ENCODE results near the gene SNTB2. TPM values are rescaled to one million over a fixed set of nuclear protein-coding genes. Genes with fewer than 3 reads are reported as not detected.

The SNTB2 gene
- total and polyA plus RNA-seq, 2 donors (not counting 1 experiment from before 2014, with no cell fraction given) = 51.8 to 63.3 TPM

- Histone ChIP-seq H4K20me1 (ENCODE audit: control insufficient read depth, extremely low read depth, insufficient read depth, low read length) (no peaks in the 10 kb centered on the region), H3K27ac (ENCODE audit: insufficient read depth, low read length) (no peak overlapping the region), H3K79me2 (ENCODE audit: control insufficient read depth, insufficient read depth, low read length) (peaks cover 47% of the 10 kb centered on the region), H3K27me3 (ENCODE audit: control insufficient read depth, insufficient read depth, low read length) (no peaks in the 10 kb centered on the region), H3K4me2 (ENCODE audit: extremely low read depth, insufficient read depth, low read length) (no peak overlapping the region), H3K9ac (ENCODE audit: insufficient read depth, low read length) (no peak overlapping the region), H3K4me1 (ENCODE audit: control insufficient read depth, extremely low read depth, insufficient read depth, low read length) (peaks cover 5% of the 10 kb centered on the region), H3K9me3 (ENCODE audit: control insufficient read depth, insufficient read depth, low read depth, low read length) (no peaks in the 10 kb centered on the region), H3K4me3 (replicated peaks in 1 of 4; ENCODE audit: control extremely low read depth in 1 of 4, insufficient read depth in 1 of 4, low read depth in 3 of 4, low read length in 4 of 4) (no peak overlapping the region), H3K36me3 (ENCODE audit: control insufficient read depth, insufficient read depth, low read length) (peaks cover 40% of the 10 kb centered on the region), H2AFZ (ENCODE audit: low read length) (no peak overlapping the region)
- TF ChIP-seq CTCF (conservative IDR thresholded peaks at IDR 0.05 in 1 of 2, IDR thresholded peaks at IDR 0.05 in 1 of 2; ENCODE audit: low read depth in 1 of 2, low read length in 2 of 2) (no peak), EZH2 (IDR thresholded peaks at IDR 0.05; ENCODE audit: low read length, missing control alignments) (no peak)
- DNase-seq (ENCODE audit: low read depth in 2 of 2) = no peak
Measured at GRCh38 chr16:69324013-69324531, 137.1 kb downstream of the SNTB2 start.

GRCh38 chr16:69324585-69325253, 137.8 kb downstream of the SNTB2 start:
- Histone ChIP-seq H3K4me2 (ENCODE audit: extremely low read depth, insufficient read depth, low read length) (no peak overlapping the region), H3K4me1 (ENCODE audit: control insufficient read depth, extremely low read depth, insufficient read depth, low read length) (peaks cover 7% of the 10 kb centered on the region), H3K36me3 (ENCODE audit: control insufficient read depth, insufficient read depth, low read length) (peaks cover 34% of the 10 kb centered on the region), H3K4me3 (replicated peaks in 1 of 4; ENCODE audit: control extremely low read depth in 1 of 4, insufficient read depth in 1 of 4, low read depth in 3 of 4, low read length in 4 of 4) (no peak overlapping the region), H3K27ac (ENCODE audit: insufficient read depth, low read length) (no peak overlapping the region), H4K20me1 (ENCODE audit: control insufficient read depth, extremely low read depth, insufficient read depth, low read length) (no peaks in the 10 kb centered on the region), H3K9me3 (ENCODE audit: control insufficient read depth, insufficient read depth, low read depth, low read length) (no peaks in the 10 kb centered on the region), H3K79me2 (ENCODE audit: control insufficient read depth, insufficient read depth, low read length) (peaks cover 54% of the 10 kb centered on the region), H2AFZ (ENCODE audit: low read length) (no peak overlapping the region), H3K27me3 (ENCODE audit: control insufficient read depth, insufficient read depth, low read length) (no peaks in the 10 kb centered on the region), H3K9ac (ENCODE audit: insufficient read depth, low read length) (no peak overlapping the region)
- TF ChIP-seq EZH2 (IDR thresholded peaks at IDR 0.05; ENCODE audit: low read length, missing control alignments) = no peak
- no peak for TF ChIP-seq CTCF (conservative IDR thresholded peaks at IDR 0.05 in 1 of 2, IDR thresholded peaks at IDR 0.05 in 1 of 2; ENCODE audit: low read depth in 1 of 2, low read length in 2 of 2)
- DNase-seq (ENCODE audit: low read depth in 2 of 2) = no peak

- H3K9ac ChIP-seq (ENCODE audit: insufficient read depth, low read length) = no peak overlapping the region
- no peak overlapping the region for H3K27ac ChIP-seq (ENCODE audit: insufficient read depth, low read length)
- H3K4me2 ChIP-seq (ENCODE audit: extremely low read depth, insufficient read depth, low read length) = peak overlapping the region; percentile 36
- peaks cover 25% of the 10 kb centered on the region for H3K36me3 ChIP-seq (ENCODE audit: control insufficient read depth, insufficient read depth, low read length)
- peaks cover 58% of the 10 kb centered on the region for H3K79me2 ChIP-seq (ENCODE audit: control insufficient read depth, insufficient read depth, low read length)
- no peak for DNase-seq (ENCODE audit: low read depth in 2 of 2)
- no peaks in the 10 kb centered on the region for H3K27me3 ChIP-seq (ENCODE audit: control insufficient read depth, insufficient read depth, low read length)
- H3K9me3 ChIP-seq (ENCODE audit: control insufficient read depth, insufficient read depth, low read depth, low read length) = no peaks in the 10 kb centered on the region
- no peak overlapping the region for H2AFZ ChIP-seq (ENCODE audit: low read length)
- H3K4me1 ChIP-seq (ENCODE audit: control insufficient read depth, extremely low read depth, insufficient read depth, low read length) = peaks cover 7% of the 10 kb centered on the region
- H4K20me1 ChIP-seq (ENCODE audit: control insufficient read depth, extremely low read depth, insufficient read depth, low read length) = no peaks in the 10 kb centered on the region
- no peak overlapping the region for H3K4me3 ChIP-seq (replicated peaks in 1 of 4; ENCODE audit: control extremely low read depth in 1 of 4, insufficient read depth in 1 of 4, low read depth in 3 of 4, low read length in 4 of 4)
- TF ChIP-seq CTCF (conservative IDR thresholded peaks at IDR 0.05 in 1 of 2, IDR thresholded peaks at IDR 0.05 in 1 of 2; ENCODE audit: low read depth in 1 of 2, low read length in 2 of 2) = no peak
- no peak for TF ChIP-seq EZH2 (IDR thresholded peaks at IDR 0.05; ENCODE audit: low read length, missing control alignments)
Measured at GRCh38 chr16:69325784-69326171, 138.8 kb downstream of the SNTB2 start.
